Upper lobe of left lung (tissue), 4 donors: ENCODE measurements around the gene TMEM183A.

Experiments
- CTCF ChIP-seq, 6 experiments: fragments of 450-650 bp in 4 of 6; fragments of 200-600 bp in 2 of 6; sonication (generic) in 2 of 6; IDR thresholded peaks; one replicate each; pipeline ENCODE4 v1.5.1; 2016 to 2019; ENCODE audit warnings: antibody characterized with exemption in 6 of 6
- EP300 ChIP-seq, 4 donors: sonication (generic); formaldehyde crosslinking; IDR thresholded peaks; one replicate each; pipeline ENCODE4 v1.5.1; 2017; ENCODE audit warnings: antibody characterized with exemption in 4 of 4, control low read depth in 2 of 4
- POLR2A ChIP-seq, 4 donors: fragments of 450-650 bp; IDR thresholded peaks; one replicate each; pipeline ENCODE4 v1.5.1; 2016 to 2017; ENCODE audit warnings: antibody characterized with exemption in 4 of 4, mild to moderate bottlenecking in 2 of 4
- POLR2AphosphoS5 ChIP-seq, 2 donors: sonication (generic); formaldehyde crosslinking; IDR thresholded peaks; one replicate each; pipeline ENCODE4 v1.5.1; 2017; ENCODE audit warnings: antibody characterized with exemption in 2 of 2

GRCh38 chr1:203059485-203059884 lies 52.3 kb downstream of the TMEM183A start:
- TF ChIP-seq CTCF (IDR thresholded peaks at IDR 0.05): no peak
- no peak for TF ChIP-seq POLR2A (IDR thresholded peaks at IDR 0.05)
- no peak for TF ChIP-seq POLR2AphosphoS5 (IDR thresholded peaks at IDR 0.05)
- TF ChIP-seq EP300 (IDR thresholded peaks at IDR 0.05): no peak
